ENCODE measurements around the gene UPP2. TPM values are rescaled to one million over a fixed set of nuclear protein-coding genes. Genes with fewer than 3 reads are reported as not detected.

The UPP2 gene
- total RNA-seq, 1 donor from 2014 or later, result not detected

- DNase-seq (ENCODE audit: low spot score), result no peak
Observed at GRCh38 chr2:158134655-158135054, 33.0 kb downstream of the UPP2 start.

GRCh38 chr2:158135096-158135495, 33.4 kb downstream of the UPP2 start:
- intact Hi-C loops (cut with DNase I), result no loop called here
- no peak for DNase-seq (ENCODE audit: low spot score)

More at GRCh38 chr2:158134655-158135054, 33.0 kb downstream of the UPP2 start:
- intact Hi-C loops (cut with DNase I), result no loop called here

GRCh38 chr2:158138255-158138654, 36.6 kb downstream of the UPP2 start:
- intact Hi-C loops (cut with DNase I), result no loop called here
- DNase-seq (ENCODE audit: low spot score), result no peak

GRCh38 chr2:158140201-158140600, 38.5 kb downstream of the UPP2 start:
- intact Hi-C loops (cut with DNase I), result no loop called here
- no peak for DNase-seq (ENCODE audit: low spot score)

- intact Hi-C loops (cut with DNase I), result no loop called here
- DNase-seq (ENCODE audit: low spot score), result no peak
Observed at GRCh38 chr2:158142165-158142564, 40.5 kb downstream of the UPP2 start.

- no peak for DNase-seq (ENCODE audit: low spot score)
- intact Hi-C loops (cut with DNase I), result no loop called here
Observed at GRCh38 chr2:158142568-158143332, 41.1 kb downstream of the UPP2 start.

GRCh38 chr2:158143703-158144360, 42.2 kb downstream of the UPP2 start:
- no peak for DNase-seq (ENCODE audit: low spot score)
- intact Hi-C loops (cut with DNase I), result no loop called here

GRCh38 chr2:158144914-158145625, 43.4 kb downstream of the UPP2 start:
- no peak for DNase-seq (ENCODE audit: low spot score)
- intact Hi-C loops (cut with DNase I), result no loop called here

- intact Hi-C loops (cut with DNase I), result no loop called here
- no peak for DNase-seq (ENCODE audit: low spot score)
Observed at GRCh38 chr2:158153270-158154015, 51.8 kb downstream of the UPP2 start.

GRCh38 chr2:158154596-158154995, 52.9 kb downstream of the UPP2 start:
- intact Hi-C loops (cut with DNase I), result no loop called here

GRCh38 chr2:158172719-158173118, 71.0 kb downstream of the UPP2 start:
- intact Hi-C loops (cut with DNase I), result no loop called here
- no peak for DNase-seq (ENCODE audit: low spot score)

More at GRCh38 chr2:158154596-158154995, 52.9 kb downstream of the UPP2 start:
- DNase-seq (ENCODE audit: low spot score), result no peak

GRCh38 chr2:158174495-158174894, 72.8 kb downstream of the UPP2 start:
- DNase-seq (ENCODE audit: low spot score), result no peak
- intact Hi-C loops (cut with DNase I), result no loop called here

- intact Hi-C loops (cut with DNase I), result no loop called here
- DNase-seq (ENCODE audit: low spot score), result no peak
Observed at GRCh38 chr2:158174956-158175355, 73.3 kb downstream of the UPP2 start.

GRCh38 chr2:158178646-158179045, 77.0 kb downstream of the UPP2 start:
- intact Hi-C loops (cut with DNase I), result no loop called here

GRCh38 chr2:158179660-158180059, 78.0 kb downstream of the UPP2 start:
- intact Hi-C loops (cut with DNase I), result loop anchor here (2.0 to 10.0 kb wide), 3 partner anchors 147 to 575 kb away; partner anchors contain the start of genes CCDC148 and PKP4

More at GRCh38 chr2:158178646-158179045, 77.0 kb downstream of the UPP2 start:
- no peak for DNase-seq (ENCODE audit: low spot score)

GRCh38 chr2:158181171-158181570, 79.5 kb downstream of the UPP2 start:
- no peak for DNase-seq (ENCODE audit: low spot score)
- intact Hi-C loops (cut with DNase I), result loop anchor here (2.0 to 10.0 kb wide), 3 partner anchors 149 to 574 kb away; partner anchors contain the start of genes CCDC148 and PKP4

More at GRCh38 chr2:158179660-158180059, 78.0 kb downstream of the UPP2 start:
- DNase-seq (ENCODE audit: low spot score), result no peak

- DNase-seq (ENCODE audit: low spot score), result no peak
- intact Hi-C loops (cut with DNase I), result loop anchor here (5.0 to 10.0 kb wide), 2 partner anchors 150 to 272 kb away; partner anchors contain the start of genes CCDC148 and PKP4
Observed at GRCh38 chr2:158182676-158183295, 81.1 kb downstream of the UPP2 start.

GRCh38 chr2:158184001-158184400, 82.3 kb downstream of the UPP2 start:
- no peak for DNase-seq (ENCODE audit: low spot score)
- intact Hi-C loops (cut with DNase I), result loop anchor here (5.0 to 10.0 kb wide), 2 partner anchors 152 to 271 kb away; partner anchors contain the start of genes CCDC148 and PKP4

All from cardiac septum (tissue), 1 donor.